ENCODE data around the gene VWC2L.

VWC2L gene

GRCh38 chr2:214410918-214411554, at the start of gene VWC2L:
VWC2L (plus strand) TSS chr2:214411054; CDS start chr2:214414194, 3,140 bp downstream.
- FAIRE-seq = no peak

GRCh38 chr2:214361116-214361515, 49.7 kb upstream of the VWC2L start:
- FAIRE-seq = no peak

- FAIRE-seq = no peak
Measured at GRCh38 chr2:214365549-214365948, 45.3 kb upstream of the VWC2L start.

- FAIRE-seq = no peak
Measured at GRCh38 chr2:214367171-214367570, 43.7 kb upstream of the VWC2L start.

GRCh38 chr2:214376618-214377285, 34.1 kb upstream of the VWC2L start:
- no peak for FAIRE-seq

- FAIRE-seq = no peak
Measured at GRCh38 chr2:214377286-214377624, 33.6 kb upstream of the VWC2L start.

GRCh38 chr2:214378455-214379103, 32.3 kb upstream of the VWC2L start:
- FAIRE-seq = no peak

- no peak for FAIRE-seq
Measured at GRCh38 chr2:214379227-214379626, 31.6 kb upstream of the VWC2L start.

GRCh38 chr2:214380681-214381080, 30.2 kb upstream of the VWC2L start:
- no peak for FAIRE-seq

- FAIRE-seq = no peak
Measured at GRCh38 chr2:214382229-214382628, 28.6 kb upstream of the VWC2L start.

GRCh38 chr2:214386720-214387119, 24.1 kb upstream of the VWC2L start:
- FAIRE-seq = no peak

- FAIRE-seq = no peak
Measured at GRCh38 chr2:214389334-214389733, 21.5 kb upstream of the VWC2L start.

- no peak for FAIRE-seq
Measured at GRCh38 chr2:214393796-214394195, 17.1 kb upstream of the VWC2L start.

- no peak for FAIRE-seq
Measured at GRCh38 chr2:214395040-214395439, 15.8 kb upstream of the VWC2L start.

GRCh38 chr2:214401580-214401979, 9.3 kb upstream of the VWC2L start:
- no peak for FAIRE-seq

GRCh38 chr2:214410128-214410775, 602 bp upstream of the VWC2L start:
- no peak for FAIRE-seq

GRCh38 chr2:214412679-214413078, 1.8 kb downstream of the VWC2L start:
- no peak for FAIRE-seq

GRCh38 chr2:214436470-214436869, 25.6 kb downstream of the VWC2L start:
- no peak for FAIRE-seq

- no peak for FAIRE-seq
Measured at GRCh38 chr2:214450118-214450894, 39.5 kb downstream of the VWC2L start.

GRCh38 chr2:214451516-214452275, 40.8 kb downstream of the VWC2L start:
- no peak for FAIRE-seq

GRCh38 chr2:214465363-214466146, 54.7 kb downstream of the VWC2L start:
- no peak for FAIRE-seq

Measured in G401.6 (cell line).